Measurements from ENCODE around the gene CD244. TPM values are rescaled to one million over a fixed set of nuclear protein-coding genes. Genes with fewer than 3 reads are reported as not detected.

Gene CD244
- polyA plus RNA-seq, 1 experiment: not detected

DNA sequence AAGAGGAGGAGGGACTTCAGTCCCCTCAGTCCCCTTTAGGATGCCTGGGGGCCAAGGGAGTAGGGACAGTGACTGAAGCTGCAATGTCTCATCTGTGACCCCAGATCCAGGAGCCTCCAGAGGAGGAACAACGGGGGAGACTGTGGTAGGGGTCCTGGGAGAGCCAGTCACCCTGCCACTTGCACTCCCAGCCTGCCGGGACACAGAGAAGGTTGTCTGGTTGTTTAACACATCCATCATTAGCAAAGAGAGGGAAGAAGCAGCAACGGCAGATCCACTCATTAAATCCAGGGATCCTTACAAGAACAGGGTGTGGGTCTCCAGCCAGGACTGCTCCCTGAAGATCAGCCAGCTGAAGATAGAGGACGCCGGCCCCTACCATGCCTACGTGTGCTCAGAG lies 48.4 kb downstream of the CD244 start:
- Histone ChIP-seq H3K9me3 (ENCODE audit: control insufficient read depth, insufficient read depth, low read length) (no peaks in the 10 kb centered on the region), H3K27ac (ENCODE audit: low read depth, low read length) (no peak overlapping the region), H3K4me3 (ENCODE audit: low read depth, low read length) (no peak overlapping the region), H3K27me3 (ENCODE audit: control insufficient read depth, insufficient read depth, low read length) (no peaks in the 10 kb centered on the region)
- TF ChIP-seq, protein P1, sequence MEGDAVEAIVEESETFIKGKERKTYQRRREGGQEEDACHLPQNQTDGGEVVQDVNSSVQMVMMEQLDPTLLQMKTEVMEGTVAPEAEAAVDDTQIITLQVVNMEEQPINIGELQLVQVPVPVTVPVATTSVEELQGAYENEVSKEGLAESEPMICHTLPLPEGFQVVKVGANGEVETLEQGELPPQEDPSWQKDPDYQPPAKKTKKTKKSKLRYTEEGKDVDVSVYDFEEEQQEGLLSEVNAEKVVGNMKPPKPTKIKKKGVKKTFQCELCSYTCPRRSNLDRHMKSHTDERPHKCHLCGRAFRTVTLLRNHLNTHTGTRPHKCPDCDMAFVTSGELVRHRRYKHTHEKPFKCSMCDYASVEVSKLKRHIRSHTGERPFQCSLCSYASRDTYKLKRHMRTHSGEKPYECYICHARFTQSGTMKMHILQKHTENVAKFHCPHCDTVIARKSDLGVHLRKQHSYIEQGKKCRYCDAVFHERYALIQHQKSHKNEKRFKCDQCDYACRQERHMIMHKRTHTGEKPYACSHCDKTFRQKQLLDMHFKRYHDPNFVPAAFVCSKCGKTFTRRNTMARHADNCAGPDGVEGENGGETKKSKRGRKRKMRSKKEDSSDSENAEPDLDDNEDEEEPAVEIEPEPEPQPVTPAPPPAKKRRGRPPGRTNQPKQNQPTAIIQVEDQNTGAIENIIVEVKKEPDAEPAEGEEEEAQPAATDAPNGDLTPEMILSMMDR (IDR thresholded peaks at IDR 0.05; ENCODE audit: low read depth, low read length): no peak
- POLR2A ChIA-PET: no interaction called here
- DNase-seq (ENCODE audit: low read depth, low spot score): no peak
- CTCF ChIA-PET: no interaction called here

DNA sequence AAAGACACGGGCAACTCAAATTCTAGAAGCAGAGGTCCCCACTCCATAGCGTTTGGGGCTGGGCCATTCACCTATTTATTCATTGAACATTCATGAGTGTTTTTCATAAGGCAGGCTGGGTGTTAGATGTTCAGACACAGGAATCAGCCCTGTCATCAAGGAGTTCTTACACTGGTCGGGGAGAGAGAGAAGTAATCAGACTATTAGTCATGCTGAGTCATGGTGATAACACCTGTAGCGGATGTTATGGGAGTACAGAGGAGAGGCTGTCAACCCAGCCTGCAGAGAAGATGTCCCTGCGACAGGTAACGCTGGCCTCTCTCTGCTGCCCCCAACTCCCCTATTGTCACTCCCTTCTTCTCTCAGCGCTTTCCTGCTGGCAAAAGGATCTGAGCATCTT lies 49.5 kb downstream of the CD244 start:
- Histone ChIP-seq H3K9me3 (ENCODE audit: control insufficient read depth, insufficient read depth, low read length) (no peaks in the 10 kb centered on the region), H3K27me3 (ENCODE audit: control insufficient read depth, insufficient read depth, low read length) (no peaks in the 10 kb centered on the region), H3K27ac (ENCODE audit: low read depth, low read length) (no peak overlapping the region), H3K4me3 (ENCODE audit: low read depth, low read length) (no peak overlapping the region)
- CTCF ChIA-PET: no interaction called here
- POLR2A ChIA-PET: no interaction called here
- no peak for DNase-seq (ENCODE audit: low read depth, low spot score)
- TF ChIP-seq, protein P1 (IDR thresholded peaks at IDR 0.05; ENCODE audit: low read depth, low read length): no peak

DNA sequence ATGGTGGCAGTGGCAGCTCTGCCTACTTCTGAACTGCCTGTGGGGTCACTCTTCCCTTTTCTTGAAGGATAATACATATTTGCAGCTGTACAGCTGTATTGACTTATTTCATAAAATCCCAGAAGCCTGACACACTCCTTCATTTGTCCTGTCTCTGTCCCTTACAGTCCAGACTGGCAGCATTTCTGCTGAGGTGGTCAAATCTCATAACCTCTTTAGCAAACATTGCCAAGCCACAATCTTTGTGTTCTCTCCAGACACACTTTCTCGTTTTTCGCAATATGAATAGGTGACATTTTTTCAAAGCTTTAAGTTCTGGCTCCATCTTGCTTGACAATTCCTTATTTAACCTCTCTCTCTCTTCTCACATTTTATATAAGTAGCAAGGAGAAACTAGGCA lies 51.5 kb downstream of the CD244 start:
- ChIA-PET CTCF (no interaction called here), POLR2A (no interaction called here)
- no peak overlapping the region for H3K4me3 ChIP-seq (ENCODE audit: low read depth, low read length)
- H3K27ac ChIP-seq (ENCODE audit: low read depth, low read length): no peak overlapping the region
- DNase-seq (ENCODE audit: low read depth, low spot score): no peak
- no peaks in the 10 kb centered on the region for H3K27me3 ChIP-seq (ENCODE audit: control insufficient read depth, insufficient read depth, low read length)
- TF ChIP-seq, protein P1 (IDR thresholded peaks at IDR 0.05; ENCODE audit: low read depth, low read length): no peak
- peaks cover 3% of the 10 kb centered on the region; the same call in 1 of the 2 replicates for H3K9me3 ChIP-seq (ENCODE audit: control insufficient read depth, insufficient read depth, low read length)

DNA sequence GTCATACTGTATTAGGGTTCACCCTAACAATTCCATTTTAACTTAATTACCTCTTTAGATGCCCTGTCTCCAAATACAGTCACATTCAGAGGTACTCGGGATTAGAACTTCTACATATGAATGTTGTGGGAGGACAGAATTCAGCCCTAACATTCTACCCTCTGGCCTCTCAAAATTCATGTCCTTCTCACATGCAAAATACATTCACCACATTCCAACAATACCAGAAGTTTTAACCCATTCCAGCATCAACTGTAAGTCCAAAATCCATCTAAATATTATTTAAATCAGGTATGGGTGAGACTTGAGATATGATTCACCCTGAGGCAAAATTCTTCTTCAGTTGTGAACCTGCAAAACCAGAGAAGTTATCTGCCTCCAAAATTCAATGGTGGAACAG lies 52.2 kb downstream of the CD244 start:
- CTCF ChIA-PET: no interaction called here
- H3K27ac ChIP-seq (ENCODE audit: low read depth, low read length): no peak overlapping the region
- no peaks in the 10 kb centered on the region for H3K27me3 ChIP-seq (ENCODE audit: control insufficient read depth, insufficient read depth, low read length)
- TF ChIP-seq, protein P1 (IDR thresholded peaks at IDR 0.05; ENCODE audit: low read depth, low read length): no peak
- POLR2A ChIA-PET: no interaction called here
- peaks cover 3% of the 10 kb centered on the region; the same call in 1 of the 2 replicates for H3K9me3 ChIP-seq (ENCODE audit: control insufficient read depth, insufficient read depth, low read length)
- H3K4me3 ChIP-seq (ENCODE audit: low read depth, low read length): no peak overlapping the region
- DNase-seq (ENCODE audit: low read depth, low spot score): no peak

DNA sequence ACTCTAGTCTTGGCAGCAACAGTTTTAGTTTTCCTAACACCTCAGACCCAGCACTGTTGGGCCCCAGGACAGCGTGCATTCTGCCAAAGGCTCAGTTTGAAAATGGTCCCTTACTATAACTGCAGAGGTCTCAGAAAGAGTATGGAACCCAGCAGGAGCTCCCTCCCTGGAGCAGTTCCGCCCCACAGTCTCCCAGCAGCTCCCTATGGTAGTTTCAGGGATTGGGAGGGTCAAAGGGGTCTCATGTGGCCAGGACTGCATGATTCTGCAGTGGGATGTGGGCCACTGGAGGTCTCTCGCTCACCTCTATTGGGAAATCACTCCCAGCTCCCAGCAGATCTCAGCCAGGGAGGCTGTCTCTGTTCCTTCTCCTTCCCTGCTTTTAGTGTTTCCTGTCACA lies 54.4 kb downstream of the CD244 start:
- Histone ChIP-seq H3K4me3 (ENCODE audit: low read depth, low read length) (no peak overlapping the region), H3K9me3 (ENCODE audit: control insufficient read depth, insufficient read depth, low read length) (peaks cover 3% of the 10 kb centered on the region; the same call in 1 of the 2 replicates), H3K27ac (ENCODE audit: low read depth, low read length) (no peak overlapping the region), H3K27me3 (ENCODE audit: control insufficient read depth, insufficient read depth, low read length) (no peaks in the 10 kb centered on the region)
- ChIA-PET POLR2A (no interaction called here), CTCF (interaction anchor here (0.6 kb wide), 1 partner anchor 182 kb away, joined by 3 read pairs; no protein-coding TSS in a partner anchor)
- TF ChIP-seq, protein P1 (IDR thresholded peaks at IDR 0.05; ENCODE audit: low read depth, low read length): no peak
- no peak for DNase-seq (ENCODE audit: low read depth, low spot score)
